Activated naive CD8-positive, alpha-beta T cell treated with anti-CD3 and anti-CD28 coated beads, Interleukin-2, amount 10 ng/mL, durations not matched to agents 7 days and 5 days (primary cell): Measurements from ENCODE around the gene HAL. TPM values are rescaled to one million over a fixed set of nuclear protein-coding genes. Genes with fewer than 3 reads are reported as not detected.

ENCODE experiments used
- ATAC-seq: fragments of 150-1000 bp; cut with Tn5 transposase; one replicate; pipeline ENCODE4 v1.10.0; 2021; ENCODE audit warnings: low read depth, moderate library complexity
- POLR2A ChIA-PET: fragments of 350-600 bp; sonication (Branson Sonifier 250); formaldehyde crosslinking; loops from one replicate; lab custom pipeline; 2021; ENCODE audit warnings: antibody characterized with exemption; lab: Charles Lee
- DNase-seq: peaks from one replicate; pipeline ENCODE4 v3.0.0; 2021
- H3K27ac Mint-ChIP-seq: one replicate; pipeline ENCODE4 v1.8.0; 2022; ENCODE audit warnings: mild to moderate bottlenecking, mixed read lengths
- H3K27me3 Mint-ChIP-seq: one replicate; pipeline ENCODE4 v1.8.0; 2022; ENCODE audit warnings: mild to moderate bottlenecking, moderate library complexity, mixed read lengths
- H3K36me3 Mint-ChIP-seq: one replicate; pipeline ENCODE4 v1.8.0; 2021; ENCODE audit warnings: mild to moderate bottlenecking, mixed read lengths
- H3K4me1 Mint-ChIP-seq: one replicate; pipeline ENCODE4 v1.8.0; 2021; ENCODE audit warnings: mixed read lengths
- H3K4me3 Mint-ChIP-seq: one replicate; pipeline ENCODE4 v1.8.0; 2022; ENCODE audit warnings: mild to moderate bottlenecking, moderate library complexity, mixed read lengths
- H3K9me3 Mint-ChIP-seq: one replicate; pipeline ENCODE4 v1.8.0; 2021; ENCODE audit warnings: mixed read lengths
- total RNA-seq, 2 experiments: library from RNA; stranded (reverse); gene quantifications; one replicate each; pipeline ENCODE4 v1.2.3, GENCODE V29; 2021

Gene HAL
- total RNA-seq, 2 experiments from 2014 or later, result 0.14 to 0.23 TPM

DNA sequence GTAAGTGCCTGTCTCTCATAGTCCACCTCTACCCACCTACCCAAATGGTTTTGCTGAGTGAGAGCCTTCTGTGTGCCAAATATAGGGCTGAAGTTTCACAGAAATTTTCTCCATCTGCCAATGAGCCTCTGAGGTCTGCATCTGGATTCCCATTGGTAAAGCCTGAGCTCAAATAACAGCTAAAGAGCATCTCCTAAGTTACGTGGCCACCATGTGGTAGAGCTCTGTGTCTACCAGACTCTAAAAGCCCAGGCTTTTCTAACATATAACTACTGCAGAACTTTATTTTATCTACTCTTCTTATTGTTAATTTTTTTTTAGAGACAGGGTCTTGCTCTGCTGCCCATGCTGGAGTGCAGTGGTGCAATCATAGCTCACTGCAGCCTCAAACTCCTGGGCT is 37.0 kb downstream of the HAL start:
- Mint-ChIP-seq H3K4me3 (no peak overlapping the region), H3K36me3 (no peaks in the 10 kb centered on the region), H3K4me1 (no peaks in the 10 kb centered on the region), H3K9me3 (no peaks in the 10 kb centered on the region), H3K27me3 (no peaks in the 10 kb centered on the region), H3K27ac (no peak overlapping the region)
- DNase-seq (no peak), ATAC-seq (peak; percentile 36)
- POLR2A ChIA-PET, result no interaction called here

DNA sequence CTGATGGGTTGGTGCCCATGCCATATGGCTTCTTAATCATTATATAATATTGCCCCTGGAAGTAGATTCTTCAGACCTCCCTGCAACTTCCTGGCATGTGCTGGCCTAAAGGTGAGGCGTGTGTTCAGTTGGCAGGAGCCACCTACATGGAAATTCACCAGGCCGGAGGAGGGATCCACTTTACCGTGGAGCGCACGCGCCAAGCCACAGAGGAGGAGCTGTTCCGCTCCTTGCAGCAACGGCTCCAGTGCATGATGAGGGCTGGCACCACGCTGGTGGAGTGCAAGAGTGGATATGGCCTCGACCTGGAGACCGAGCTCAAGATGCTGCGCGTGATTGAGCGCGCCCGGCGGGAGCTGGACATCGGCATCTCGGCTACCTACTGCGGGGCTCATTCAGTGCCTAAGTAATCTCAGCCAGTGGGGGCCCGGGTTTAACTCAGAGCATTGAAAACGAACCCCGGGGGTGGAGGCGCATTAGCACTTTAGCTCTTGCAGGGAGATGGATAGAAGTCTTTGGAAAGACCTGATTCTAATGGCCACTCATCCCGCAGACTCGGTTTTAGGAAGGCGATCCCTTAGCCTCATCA is 39.5 kb downstream of the HAL start:
- no peaks in the 10 kb centered on the region for H3K36me3 Mint-ChIP-seq
- DNase-seq (no peak), ATAC-seq (no peak)
- no peaks in the 10 kb centered on the region for H3K9me3 Mint-ChIP-seq
- H3K4me3 Mint-ChIP-seq, result no peak overlapping the region
- no peak overlapping the region for H3K27ac Mint-ChIP-seq
- no peaks in the 10 kb centered on the region for H3K4me1 Mint-ChIP-seq
- POLR2A ChIA-PET, result no interaction called here
- no peaks in the 10 kb centered on the region for H3K27me3 Mint-ChIP-seq

DNA sequence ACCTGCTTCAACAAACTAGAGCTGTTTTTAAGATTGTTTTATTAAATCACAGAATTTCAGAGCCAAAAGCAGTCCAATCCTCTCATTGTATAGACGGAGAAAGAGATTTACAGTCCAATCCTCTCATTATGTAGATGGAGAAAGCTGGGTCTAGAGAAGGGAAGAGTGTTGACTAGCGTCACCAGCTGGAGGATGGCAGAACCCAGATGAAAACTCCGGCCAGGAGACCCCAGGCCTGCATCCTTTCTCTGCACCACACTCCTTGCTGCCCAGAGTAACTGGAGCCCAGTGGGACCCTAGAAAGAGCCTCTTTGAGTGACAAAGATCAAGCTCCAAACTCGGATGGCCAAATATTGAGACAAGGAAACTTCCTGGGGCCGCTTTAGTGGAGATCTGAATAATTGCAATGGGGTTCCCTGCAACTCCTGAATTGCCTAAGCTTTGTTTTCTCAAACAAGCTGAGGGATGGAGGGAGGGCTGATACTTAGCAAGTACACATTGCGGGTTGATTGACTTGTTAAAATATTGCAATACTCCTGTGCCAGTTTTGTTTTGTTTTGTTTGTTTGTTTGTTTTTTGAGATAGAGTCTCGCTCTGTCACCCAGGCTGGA is 40.5 kb downstream of the HAL start:
- no peak for DNase-seq
- Mint-ChIP-seq H3K4me1 (no peaks in the 10 kb centered on the region), H3K36me3 (no peaks in the 10 kb centered on the region), H3K27ac (no peak overlapping the region), H3K4me3 (no peak overlapping the region), H3K9me3 (no peaks in the 10 kb centered on the region), H3K27me3 (no peaks in the 10 kb centered on the region)
- ATAC-seq, result no peak
- POLR2A ChIA-PET, result interaction anchor here (0.8 kb wide), 1 partner anchor 13 kb away, joined by 3 read pairs; the partner anchor contains the start of gene CCDC38

DNA sequence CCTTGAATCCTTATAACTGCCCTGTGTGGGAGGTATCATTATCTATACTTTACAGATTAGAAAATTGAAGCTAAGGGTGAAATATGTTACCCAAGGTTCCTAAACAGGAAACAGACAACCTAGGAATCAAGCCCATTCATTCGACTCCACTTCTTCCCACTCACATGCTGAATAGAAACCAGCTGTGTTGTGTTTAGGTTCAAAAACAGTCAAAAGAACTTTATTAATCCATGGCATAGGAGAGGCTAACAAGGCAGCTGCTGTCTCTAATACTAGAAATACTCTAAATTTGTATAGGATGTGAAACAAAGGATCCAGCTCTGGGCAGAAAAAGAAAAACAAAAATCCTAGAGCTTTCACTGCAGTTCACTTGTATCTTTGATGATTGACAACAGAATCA is 43.1 kb downstream of the HAL start:
- POLR2A ChIA-PET, result interaction anchor here (0.7 to 1.2 kb wide), 2 partner anchors 10 kb away, joined by 3 read pairs; partner anchors contain the start of genes AMDHD1 and CCDC38
- Mint-ChIP-seq H3K27me3 (peaks cover 11% of the 10 kb centered on the region), H3K9me3 (no peaks in the 10 kb centered on the region), H3K36me3 (no peaks in the 10 kb centered on the region), H3K27ac (no peak overlapping the region), H3K4me1 (no peaks in the 10 kb centered on the region), H3K4me3 (no peak overlapping the region)
- ATAC-seq, result no peak
- no peak for DNase-seq

DNA sequence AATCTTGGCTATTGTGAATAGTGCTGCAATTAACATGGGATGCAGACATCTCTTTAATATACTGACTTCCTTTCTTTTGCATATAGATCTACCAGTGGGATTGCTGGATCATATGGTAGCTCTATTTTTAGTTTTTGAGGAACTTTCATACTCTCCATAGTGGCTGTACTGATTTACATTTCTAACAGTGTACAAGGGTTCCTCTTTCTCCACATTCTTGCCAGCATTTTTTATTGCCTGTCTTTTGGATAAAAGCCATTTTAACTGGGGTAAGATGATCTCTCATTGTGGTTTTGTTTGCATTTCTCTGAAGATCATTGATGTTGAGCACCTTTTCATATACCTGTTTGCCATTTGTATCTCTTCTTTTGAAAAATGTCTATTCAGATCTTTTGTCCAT is 44.6 kb downstream of the HAL start:
- Mint-ChIP-seq H3K4me1 (no peaks in the 10 kb centered on the region), H3K27me3 (peaks cover 11% of the 10 kb centered on the region), H3K27ac (no peak overlapping the region), H3K9me3 (no peaks in the 10 kb centered on the region), H3K4me3 (no peak overlapping the region), H3K36me3 (no peaks in the 10 kb centered on the region)
- DNase-seq, result no peak
- POLR2A ChIA-PET, result interaction anchor here (1.2 kb wide), 1 partner anchor 9 kb away, joined by 3 read pairs; the partner anchor contains the start of genes AMDHD1 and CCDC38
- ATAC-seq, result no peak

DNA sequence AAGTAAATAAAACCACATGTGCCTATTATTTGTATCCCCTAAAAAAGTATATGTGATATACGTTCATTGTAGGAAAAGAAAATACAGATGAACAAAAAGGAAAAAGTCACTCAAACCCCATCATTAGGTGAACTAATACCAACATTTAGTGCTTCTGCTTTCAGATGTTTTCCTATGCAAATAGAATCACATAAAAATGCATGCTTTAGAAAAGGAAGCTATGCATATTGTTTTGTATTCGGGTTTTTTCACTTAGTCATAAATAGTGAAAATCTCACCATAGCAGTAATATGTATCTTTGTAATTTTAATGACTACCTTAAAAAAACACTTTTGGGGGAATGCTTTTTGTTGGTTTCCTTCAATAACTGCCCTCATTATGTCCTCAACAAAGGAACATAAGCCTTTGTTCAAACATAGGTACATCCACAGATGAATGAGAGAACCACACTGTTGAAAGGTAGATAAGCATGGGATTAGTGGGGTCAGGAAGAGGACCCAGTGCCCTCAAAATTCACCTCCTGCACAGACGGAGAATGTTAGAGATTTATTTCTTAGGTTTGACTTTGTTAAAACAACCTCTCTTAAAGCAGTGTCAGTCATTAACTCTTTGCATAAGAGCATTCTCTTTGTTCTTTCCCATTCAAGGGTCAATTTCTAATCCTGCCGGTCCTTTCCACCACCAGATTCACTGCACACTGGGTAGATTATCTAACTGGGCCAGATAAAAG is 46.5 kb downstream of the HAL start:
- ATAC-seq, result no peak
- Mint-ChIP-seq H3K36me3 (no peaks in the 10 kb centered on the region), H3K9me3 (no peaks in the 10 kb centered on the region), H3K4me1 (peaks cover 4% of the 10 kb centered on the region), H3K27me3 (peaks cover 17% of the 10 kb centered on the region), H3K4me3 (no peak overlapping the region), H3K27ac (no peak overlapping the region)
- DNase-seq, result no peak
- POLR2A ChIA-PET, result no interaction called here

DNA sequence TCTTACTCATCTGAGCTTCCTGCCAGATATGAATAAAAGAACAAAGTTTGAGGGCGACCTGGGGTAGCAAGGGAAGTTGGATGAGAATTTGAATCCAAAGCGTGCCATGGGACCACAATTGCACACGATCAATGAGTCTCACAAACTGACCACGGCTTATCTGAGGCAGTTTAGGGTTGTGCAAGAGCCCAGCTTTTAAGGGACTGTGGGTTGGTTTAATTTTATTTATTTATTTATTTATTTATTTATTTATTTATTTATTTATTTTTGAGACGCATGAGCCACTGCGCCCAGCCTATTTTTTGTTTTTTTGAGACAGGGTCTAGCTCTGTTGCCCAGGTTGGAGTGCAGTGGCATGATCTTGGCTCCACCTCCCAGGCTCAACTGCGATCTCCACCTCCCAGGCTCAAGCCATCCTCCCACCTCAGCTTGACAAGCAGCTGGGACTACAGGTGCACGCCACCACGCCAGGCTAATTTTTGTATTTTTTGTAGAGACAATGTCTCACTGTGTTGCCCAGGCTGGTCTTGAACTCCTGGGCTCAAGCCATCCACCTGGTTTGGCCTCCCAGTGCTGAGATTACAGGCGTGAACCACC is 51.9 kb downstream of the HAL start:
- H3K36me3 Mint-ChIP-seq, result no peaks in the 10 kb centered on the region
- H3K4me3 Mint-ChIP-seq, result peak overlapping the region; percentile 90
- ATAC-seq (no peak), DNase-seq (no peak)
- H3K4me1 Mint-ChIP-seq, result peaks cover 14% of the 10 kb centered on the region
- H3K27ac Mint-ChIP-seq, result no peak overlapping the region
- peaks cover 6% of the 10 kb centered on the region for H3K27me3 Mint-ChIP-seq
- no peaks in the 10 kb centered on the region for H3K9me3 Mint-ChIP-seq
- POLR2A ChIA-PET, result interaction anchor here (1.2 kb wide), 1 partner anchor 92 kb away, joined by 6 read pairs; the partner anchor contains the start of gene LTA4H

DNA sequence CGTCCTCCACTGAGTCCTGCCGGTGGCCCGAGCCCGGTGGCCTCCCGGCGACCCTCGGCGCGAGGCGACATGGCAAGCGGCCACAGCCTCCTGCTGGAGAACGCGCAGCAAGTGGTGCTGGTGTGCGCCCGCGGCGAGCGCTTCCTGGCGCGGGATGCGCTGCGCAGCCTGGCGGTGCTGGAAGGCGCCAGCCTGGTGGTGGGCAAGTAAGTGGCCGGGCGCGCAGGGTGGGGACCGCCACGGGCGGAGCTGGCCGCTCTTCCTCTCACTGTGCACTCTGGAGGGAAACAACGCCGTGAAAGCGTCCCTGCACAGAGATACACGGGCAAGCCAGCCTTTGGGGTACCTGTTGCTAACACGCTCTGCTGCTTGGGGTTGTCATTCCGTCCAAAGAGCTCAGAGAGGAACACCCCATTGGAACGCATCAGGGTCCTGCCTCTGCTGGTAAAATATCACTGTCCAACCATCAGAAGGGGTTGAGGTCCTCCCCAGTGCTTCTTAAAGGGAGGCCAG is 52.8 kb downstream of the HAL start, which contains the start of gene AMDHD1:
TSS of gene AMDHD1 (plus strand) at position 2 of the 513 bp plus-strand sequence. CDS start at position 70, 68 bp downstream.
- peak within 1 kb of the TSS; percentile 92 for H3K27ac Mint-ChIP-seq
- H3K4me3 Mint-ChIP-seq, result peak within 1 kb of the TSS; percentile 90
- peaks cover 14% of the 10 kb centered on the region for H3K4me1 Mint-ChIP-seq
- DNase-seq (peak; percentile 81), ATAC-seq (peak; percentile 75)
- H3K36me3 Mint-ChIP-seq, result no peaks in the 10 kb centered on the region
- H3K27me3 Mint-ChIP-seq, result peaks cover 8% of the 10 kb centered on the region
- no peaks in the 10 kb centered on the region for H3K9me3 Mint-ChIP-seq
- POLR2A ChIA-PET, result interaction anchor here (0.5 to 1.2 kb wide), 4 partner anchors 9 to 1683 kb away, joined by 3 to 6 read pairs (median 3); partner anchors contain the start of gene LTA4H

DNA sequence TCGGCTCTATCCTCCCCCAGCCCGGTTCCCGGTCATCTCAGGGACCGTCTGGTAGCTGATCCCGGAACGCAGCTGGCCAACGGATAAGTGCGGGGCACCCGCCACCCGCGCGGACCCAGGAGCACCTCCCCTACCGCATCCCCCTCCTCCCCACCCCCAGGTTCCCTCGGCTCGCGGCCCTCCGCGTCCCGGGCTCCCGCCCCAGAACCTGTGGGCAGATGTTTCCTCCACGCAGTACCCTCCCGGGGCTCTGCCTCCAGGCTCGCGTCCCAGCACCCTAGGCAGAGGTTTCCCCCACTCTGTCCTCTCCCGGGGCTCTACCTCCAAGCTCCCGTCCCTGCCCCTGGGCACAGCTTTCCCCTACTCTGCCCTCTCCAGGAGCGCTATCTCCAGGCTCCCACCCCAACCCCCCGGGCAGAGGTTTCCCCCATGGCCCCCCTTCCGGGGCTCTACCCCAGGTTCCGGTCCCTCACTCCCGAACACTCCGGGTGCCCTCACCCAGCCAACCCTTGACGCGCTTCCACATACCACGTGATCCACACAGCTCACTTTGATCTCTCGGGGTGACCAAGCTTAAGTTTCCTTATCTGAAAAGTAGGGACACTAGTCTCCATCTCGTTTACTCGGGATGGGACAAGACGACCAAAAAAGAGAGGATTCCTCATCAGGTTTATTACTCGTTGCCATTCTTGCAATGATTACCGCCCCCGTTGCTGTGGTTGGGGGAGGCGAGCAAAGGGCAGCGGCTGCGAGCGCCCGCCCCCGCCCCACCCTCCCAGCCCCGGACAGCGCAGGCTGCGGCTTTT is 53.4 kb downstream of the HAL start, which contains the start of gene CCDC38:
TSS of gene CCDC38 (minus strand) at position 91 of the 806 bp plus-strand sequence. CDS start 6,105 bp downstream, outside the sequence.
- H3K4me3 Mint-ChIP-seq, result peak within 1 kb of the TSS; percentile 90
- H3K9me3 Mint-ChIP-seq, result no peaks in the 10 kb centered on the region
- peaks cover 14% of the 10 kb centered on the region for H3K4me1 Mint-ChIP-seq
- no peaks in the 10 kb centered on the region for H3K36me3 Mint-ChIP-seq
- DNase-seq, result peak; percentile 79
- peak; percentile 94 for ATAC-seq
- POLR2A ChIA-PET, result interaction anchor here (0.5 to 1.3 kb wide), 12 partner anchors 10 to 1682 kb away, joined by 3 to 6 read pairs (median 3); partner anchors contain the start of genes CDK17, LTA4H and METAP2
- H3K27me3 Mint-ChIP-seq, result peaks cover 12% of the 10 kb centered on the region
- peak within 1 kb of the TSS; percentile 92 for H3K27ac Mint-ChIP-seq

DNA sequence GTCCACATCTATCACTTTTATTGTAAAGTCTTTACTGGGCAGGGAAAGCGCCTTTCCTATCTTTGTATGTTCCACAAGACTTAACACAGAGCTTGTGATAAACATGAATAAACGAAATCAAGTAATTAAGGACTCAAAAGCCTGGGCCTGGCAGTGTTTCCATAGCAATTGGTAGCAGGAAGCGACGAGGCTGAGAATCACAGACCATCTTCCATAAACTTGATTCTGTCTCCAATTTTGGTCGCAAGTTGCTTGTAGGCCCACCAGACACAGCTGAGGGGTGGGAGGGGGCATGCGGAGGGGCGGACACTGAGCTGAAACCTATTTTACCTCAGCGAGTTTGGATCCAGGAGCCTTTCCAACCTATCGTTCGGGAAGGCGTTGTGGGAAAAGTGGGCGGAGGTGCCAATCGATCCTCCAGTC is 54.0 kb downstream of the HAL start:
- no peak for DNase-seq
- Mint-ChIP-seq H3K4me3 (peak overlapping the region; percentile 90), H3K4me1 (peaks cover 14% of the 10 kb centered on the region), H3K9me3 (no peaks in the 10 kb centered on the region), H3K27me3 (peaks cover 12% of the 10 kb centered on the region), H3K27ac (peak overlapping the region; percentile 92), H3K36me3 (no peaks in the 10 kb centered on the region)
- ATAC-seq, result no peak
- POLR2A ChIA-PET, result interaction anchor here (0.8 to 1.3 kb wide), 8 partner anchors 10 to 468 kb away, joined by 3 to 5 read pairs (median 3); partner anchors contain the start of genes CDK17, LTA4H and METAP2

DNA sequence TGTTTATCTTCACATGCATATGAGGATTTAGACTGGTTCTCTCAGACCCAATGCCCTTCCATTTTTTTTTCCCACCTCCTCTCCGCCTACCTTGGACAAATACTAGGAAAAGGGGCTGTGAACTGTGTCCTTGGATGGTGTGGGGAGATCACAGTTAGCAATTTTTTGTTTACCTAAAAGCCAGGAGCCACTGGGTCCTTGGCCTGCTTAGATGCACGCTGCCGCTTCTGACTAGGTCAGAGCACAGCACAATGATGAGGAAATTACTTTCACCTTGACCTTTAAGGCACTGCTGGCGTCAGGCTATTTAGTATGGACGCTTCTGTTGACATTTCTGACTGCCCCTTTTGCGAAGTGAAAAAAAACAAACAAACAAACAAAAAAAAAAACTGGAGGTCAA is 55.6 kb downstream of the HAL start:
- Mint-ChIP-seq H3K27ac (no peak overlapping the region), H3K27me3 (peaks cover 6% of the 10 kb centered on the region), H3K36me3 (no peaks in the 10 kb centered on the region), H3K9me3 (no peaks in the 10 kb centered on the region), H3K4me1 (peaks cover 12% of the 10 kb centered on the region), H3K4me3 (no peak overlapping the region)
- POLR2A ChIA-PET, result no interaction called here
- DNase-seq (no peak), ATAC-seq (no peak)
